ENCODE results near the gene PAK6. TPM values are rescaled to one million over a fixed set of nuclear protein-coding genes. Genes with fewer than 3 reads are reported as not detected.

PAK6 gene
- total RNA-seq, 1 donor from 2014 or later = 19.9 TPM

DNA sequence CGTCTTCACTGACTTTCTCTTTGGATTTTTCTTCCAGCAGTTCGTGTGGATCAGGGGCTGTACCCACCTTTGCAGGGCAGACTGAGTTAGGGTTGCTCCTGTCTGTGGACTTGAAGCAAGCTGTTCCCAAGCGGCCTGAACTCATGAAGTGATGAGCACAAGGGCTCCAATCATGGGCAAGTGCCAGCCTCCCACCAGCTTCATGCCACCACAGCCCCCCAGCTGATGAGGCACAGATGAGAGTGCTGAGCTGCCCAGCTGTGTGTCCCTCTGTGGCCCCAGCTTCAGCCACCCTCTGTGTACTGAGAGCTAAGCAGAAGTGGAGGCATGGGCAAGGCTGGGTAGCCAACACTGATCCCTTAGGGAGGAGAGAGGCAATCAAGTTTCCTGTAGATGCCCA lies 72.1 kb downstream of the PAK6 start:
- H3K4me1 ChIP-seq = no peaks in the 10 kb centered on the region
- intact Hi-C loops (cut with DNase I) = no loop called here
- no peak for DNase-seq (ENCODE audit: extremely low spot score in 2 of 2)

DNA sequence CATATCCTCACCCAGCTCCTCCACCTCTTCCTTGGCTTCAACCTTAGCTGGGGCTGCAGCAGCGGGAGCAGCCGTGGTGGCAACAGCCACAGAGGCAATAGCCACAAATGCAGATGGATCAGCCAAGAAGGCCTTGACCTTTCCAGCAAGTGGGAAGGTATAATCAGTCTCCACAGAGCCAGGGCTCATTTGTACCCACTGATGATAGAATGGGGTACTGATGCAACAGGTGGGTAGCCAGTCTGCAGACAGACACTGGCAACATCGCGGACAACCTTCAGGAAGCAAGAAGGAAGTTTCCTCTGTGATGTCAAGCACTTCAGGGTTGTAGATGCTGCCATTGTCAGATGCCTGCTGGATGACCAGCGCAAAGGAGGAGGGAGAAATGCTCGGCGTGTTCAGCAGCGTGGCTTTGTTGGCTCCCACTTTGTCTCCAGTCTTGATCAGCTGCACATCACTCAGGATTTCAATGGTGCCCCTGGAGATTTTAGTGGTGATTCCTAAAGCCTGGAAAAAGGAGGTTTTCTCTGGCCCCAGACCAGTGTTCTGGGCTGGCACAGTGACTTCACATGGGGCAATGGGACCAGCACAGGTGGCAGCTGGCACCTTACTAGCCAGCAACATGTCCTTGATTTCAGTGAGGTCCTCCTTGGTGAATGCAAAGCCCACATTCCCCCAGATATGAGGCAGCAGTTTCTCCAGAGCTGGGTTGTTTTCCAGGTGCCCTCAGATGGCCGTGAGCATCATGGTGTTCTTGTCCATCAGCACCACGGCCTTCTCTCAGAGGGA lies 73.7 kb downstream of the PAK6 start:
- TF ChIP-seq, protein P1, sequence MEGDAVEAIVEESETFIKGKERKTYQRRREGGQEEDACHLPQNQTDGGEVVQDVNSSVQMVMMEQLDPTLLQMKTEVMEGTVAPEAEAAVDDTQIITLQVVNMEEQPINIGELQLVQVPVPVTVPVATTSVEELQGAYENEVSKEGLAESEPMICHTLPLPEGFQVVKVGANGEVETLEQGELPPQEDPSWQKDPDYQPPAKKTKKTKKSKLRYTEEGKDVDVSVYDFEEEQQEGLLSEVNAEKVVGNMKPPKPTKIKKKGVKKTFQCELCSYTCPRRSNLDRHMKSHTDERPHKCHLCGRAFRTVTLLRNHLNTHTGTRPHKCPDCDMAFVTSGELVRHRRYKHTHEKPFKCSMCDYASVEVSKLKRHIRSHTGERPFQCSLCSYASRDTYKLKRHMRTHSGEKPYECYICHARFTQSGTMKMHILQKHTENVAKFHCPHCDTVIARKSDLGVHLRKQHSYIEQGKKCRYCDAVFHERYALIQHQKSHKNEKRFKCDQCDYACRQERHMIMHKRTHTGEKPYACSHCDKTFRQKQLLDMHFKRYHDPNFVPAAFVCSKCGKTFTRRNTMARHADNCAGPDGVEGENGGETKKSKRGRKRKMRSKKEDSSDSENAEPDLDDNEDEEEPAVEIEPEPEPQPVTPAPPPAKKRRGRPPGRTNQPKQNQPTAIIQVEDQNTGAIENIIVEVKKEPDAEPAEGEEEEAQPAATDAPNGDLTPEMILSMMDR (IDR thresholded peaks at IDR 0.05) = no peak
- TF ChIP-seq POLR2AphosphoS5 (IDR thresholded peaks at IDR 0.05; ENCODE audit: insufficient read depth in 1 of 2, low read depth in 1 of 2) (no peak), POLR2A (IDR thresholded peaks at IDR 0.05) (no peak)
- Histone ChIP-seq H3K36me3 (no peaks in the 10 kb centered on the region), H3K4me1 (no peaks in the 10 kb centered on the region), H3K9me3 (no peaks in the 10 kb centered on the region), H3K4me3 (no peak overlapping the region), H3K27me3 (no peaks in the 10 kb centered on the region), H3K27ac (no peak overlapping the region)
- no peak for DNase-seq (ENCODE audit: extremely low spot score in 2 of 2)
- intact Hi-C loops (cut with DNase I) = no loop called here

More for the DNA sequence above, 72.1 kb downstream of the PAK6 start:
- TF ChIP-seq POLR2AphosphoS5 (IDR thresholded peaks at IDR 0.05; ENCODE audit: insufficient read depth in 1 of 2, low read depth in 1 of 2) (no peak), POLR2A (IDR thresholded peaks at IDR 0.05) (no peak)
- TF ChIP-seq, protein P1 (IDR thresholded peaks at IDR 0.05) = no peak
- no peaks in the 10 kb centered on the region for H3K36me3 ChIP-seq
- H3K9me3 ChIP-seq = no peaks in the 10 kb centered on the region
- no peak overlapping the region for H3K4me3 ChIP-seq
- no peaks in the 10 kb centered on the region for H3K27me3 ChIP-seq
- H3K27ac ChIP-seq = no peak overlapping the region

DNA sequence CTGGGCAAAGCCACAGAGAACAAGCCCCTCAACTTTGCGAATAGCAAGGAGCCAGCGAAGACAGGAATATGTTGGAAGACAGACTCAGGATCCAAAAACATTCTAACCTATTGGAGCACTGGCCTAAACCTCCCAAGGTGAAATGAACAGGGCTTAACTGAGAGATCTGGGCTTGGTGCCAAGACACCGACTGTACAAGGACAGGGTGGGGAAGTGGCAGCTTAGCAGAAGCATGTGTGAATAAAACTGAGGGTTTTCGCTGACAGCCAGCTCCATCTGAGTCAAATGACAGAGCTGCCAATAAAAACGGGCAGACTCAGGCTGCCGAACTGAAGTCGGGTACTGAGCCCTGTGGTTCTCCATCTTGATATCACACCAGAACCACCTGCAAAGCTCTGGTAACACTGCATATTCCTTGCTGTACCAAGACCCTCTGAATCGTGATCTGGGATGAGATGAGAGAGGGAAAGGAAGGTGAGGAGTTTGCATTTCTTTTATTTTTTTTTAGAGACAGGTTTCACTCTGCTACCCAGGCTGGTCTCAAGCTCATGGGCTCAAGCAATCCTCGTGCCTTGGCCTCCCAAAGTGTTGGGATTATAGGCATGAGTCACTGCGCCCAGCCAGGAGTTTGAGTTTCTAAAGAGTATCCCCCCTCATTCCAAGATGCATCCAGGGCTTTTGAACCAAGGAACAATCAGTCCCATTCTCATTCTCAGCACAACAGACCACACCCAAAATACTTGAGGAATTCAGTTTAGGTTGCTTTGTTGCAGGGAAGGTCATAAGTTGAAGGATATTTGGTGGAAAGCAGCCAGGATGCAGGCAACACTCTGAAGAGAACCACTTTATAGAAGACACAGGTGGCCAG lies 74.9 kb downstream of the PAK6 start:
- Histone ChIP-seq H3K27ac (no peak overlapping the region), H3K9me3 (no peaks in the 10 kb centered on the region), H3K27me3 (no peaks in the 10 kb centered on the region), H3K4me1 (no peaks in the 10 kb centered on the region), H3K36me3 (no peaks in the 10 kb centered on the region), H3K4me3 (no peak overlapping the region)
- TF ChIP-seq POLR2AphosphoS5 (IDR thresholded peaks at IDR 0.05; ENCODE audit: insufficient read depth in 1 of 2, low read depth in 1 of 2) = no peak
- DNase-seq (ENCODE audit: extremely low spot score in 2 of 2) = no peak
- intact Hi-C loops (cut with DNase I) = no loop called here

DNA sequence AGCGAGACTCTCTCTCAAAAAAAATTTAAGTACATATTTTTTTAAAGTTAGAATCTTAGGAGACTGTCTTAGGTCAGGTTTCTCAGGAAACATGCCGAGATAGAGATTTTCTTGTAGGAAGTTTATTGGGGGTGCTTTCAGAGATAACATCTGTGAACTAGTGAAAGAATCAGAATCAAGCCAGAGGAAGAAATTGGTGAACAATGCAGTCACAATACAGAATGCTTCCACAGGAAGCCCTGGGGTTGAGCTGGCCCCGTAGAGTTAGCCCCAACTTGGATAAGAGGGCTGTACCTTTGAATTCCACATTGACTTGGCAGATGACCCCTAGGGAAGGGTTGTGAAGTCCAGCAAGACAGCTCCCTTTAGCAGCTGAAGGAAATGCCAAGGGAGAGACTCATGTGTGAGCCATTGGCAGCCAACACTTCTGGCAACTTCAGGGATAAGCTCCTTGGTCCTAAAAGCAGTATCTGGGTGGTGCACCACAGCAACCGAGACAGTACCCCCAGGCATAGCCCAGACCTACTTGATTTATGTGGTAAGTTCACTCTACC lies 75.9 kb downstream of the PAK6 start:
- no peak for DNase-seq (ENCODE audit: extremely low spot score in 2 of 2)
- no peaks in the 10 kb centered on the region for H3K4me1 ChIP-seq
- no peaks in the 10 kb centered on the region for H3K36me3 ChIP-seq
- no peak overlapping the region for H3K27ac ChIP-seq
- H3K4me3 ChIP-seq = no peak overlapping the region
- H3K27me3 ChIP-seq = no peaks in the 10 kb centered on the region
- H3K9me3 ChIP-seq = no peaks in the 10 kb centered on the region
- TF ChIP-seq POLR2AphosphoS5 (IDR thresholded peaks at IDR 0.05; ENCODE audit: insufficient read depth in 1 of 2, low read depth in 1 of 2) (no peak), POLR2A (IDR thresholded peaks at IDR 0.05) (no peak)
- TF ChIP-seq, protein P1 (IDR thresholded peaks at IDR 0.05) = no peak
- intact Hi-C loops (cut with DNase I) = no loop called here

DNA sequence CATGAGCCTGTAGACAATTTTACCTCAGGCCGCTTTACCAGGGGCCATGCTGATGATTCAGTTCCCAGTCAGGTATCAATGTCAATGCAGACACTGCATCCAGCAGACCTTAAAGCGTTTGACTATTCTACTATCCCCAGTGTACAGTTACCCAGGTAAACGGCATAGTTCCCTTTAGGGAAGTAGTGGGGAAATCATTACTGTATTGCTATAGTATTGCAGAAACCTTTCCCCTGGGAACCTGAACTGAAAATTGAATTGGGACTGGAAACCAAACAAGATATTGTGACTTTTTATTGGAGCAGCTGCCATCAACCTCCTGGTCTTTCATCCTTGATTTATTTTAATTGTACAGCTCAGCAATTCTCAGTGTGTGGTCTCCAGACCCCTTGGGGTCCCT lies 78.1 kb downstream of the PAK6 start:
- H3K27ac ChIP-seq = no peak overlapping the region
- intact Hi-C loops (cut with DNase I) = no loop called here
- no peaks in the 10 kb centered on the region for H3K9me3 ChIP-seq
- TF ChIP-seq POLR2A (IDR thresholded peaks at IDR 0.05) = no peak
- no peak for TF ChIP-seq POLR2AphosphoS5 (IDR thresholded peaks at IDR 0.05; ENCODE audit: insufficient read depth in 1 of 2, low read depth in 1 of 2)
- TF ChIP-seq, protein P1 (IDR thresholded peaks at IDR 0.05) = no peak
- no peaks in the 10 kb centered on the region for H3K4me1 ChIP-seq
- no peaks in the 10 kb centered on the region for H3K27me3 ChIP-seq
- DNase-seq (ENCODE audit: extremely low spot score in 2 of 2) = no peak
- H3K4me3 ChIP-seq = no peak overlapping the region
- no peaks in the 10 kb centered on the region for H3K36me3 ChIP-seq

Data from vagina (tissue), 2 donors.